A549 (cell line): ENCODE data around the gene CACNA1E. TPM values are rescaled to one million over a fixed set of nuclear protein-coding genes. Genes with fewer than 3 reads are reported as not detected.

ENCODE experiments used
- ATAC-seq, 2 experiments: fragments of 200-7000 bp in 1 of 2; fragments of >200 bp in 1 of 2; cut with Nextera tagmentation in 1 of 2; cut with Tn5 transposase in 1 of 2; 3 replicates each; pipeline versions ENCODE4 v1.8.0 to v1.9.1; 2018 to 2020; ENCODE audit warnings: mild to moderate bottlenecking in 1 of 2, moderate library complexity in 1 of 2
- CTCF ChIA-PET: fragments of 300-600 bp; sonication (Branson Sonifier 250); formaldehyde crosslinking; extraction: SDS; loops from one replicate; lab custom pipeline; 2021; ENCODE audit warnings: antibody characterized with exemption, inconsistent platforms; lab: Yijun Ruan, JAX
- POLR2A ChIA-PET: fragments of 350-600 bp; formaldehyde crosslinking; extraction: SDS; loops from one replicate; lab custom pipeline; 2021; ENCODE audit warnings: antibody characterized with exemption, inconsistent platforms; lab: Yijun Ruan, JAX
- DNase-seq, 2 experiments: peaks; one replicate each; pipeline versions ENCODE4 v3.0.0 to v3.0.0-alpha.2; 2011 to 2016; ENCODE audit warnings: low read depth in 1 of 2, low spot score in 1 of 2
- FAIRE-seq: peaks from 2 replicates; lab custom pipeline; 2011; peaks lifted over from hg19 to GRCh38; lab: Jason Lieb, UNC
- H3K27ac ChIP-seq, 2 experiments: fragments of >200 bp; sonication (Bioruptor Twin); formaldehyde crosslinking; 3 replicates each; pipeline ENCODE4 v1.5.1; 2016 to 2017
- H3K4me1 ChIP-seq: fragments of >200 bp; sonication (Bioruptor Twin); formaldehyde crosslinking; 3 replicates; pipeline ENCODE4 v1.6.1; 2016
- H3K4me2 ChIP-seq: fragments of >200 bp; sonication (Bioruptor Twin); formaldehyde crosslinking; 3 replicates; pipeline ENCODE4 v1.6.1; 2016
- H3K4me3 ChIP-seq: fragments of >200 bp; sonication (Bioruptor Twin); formaldehyde crosslinking; 3 replicates; pipeline ENCODE4 v1.5.1; 2016
- H3K9me3 ChIP-seq: fragments of >200 bp; sonication (Bioruptor Twin); formaldehyde crosslinking; 3 replicates; pipeline ENCODE4 v1.6.1; 2016
- CBX2 ChIP-seq: fragments of 200-600 bp; sonication (generic); IDR thresholded peaks from 2 replicates; pipeline ENCODE4 v1.6.1; 2016; ENCODE audit warnings: low read depth, mild to moderate bottlenecking, borderline replicate concordance
- CHD4 ChIP-seq: fragments of 200-600 bp; sonication (generic); IDR thresholded peaks from 2 replicates; pipeline ENCODE4 v1.6.1; 2016; ENCODE audit warnings: antibody characterized with exemption, mild to moderate bottlenecking, borderline replicate concordance
- EHF ChIP-seq: fragments of 250-450 bp; sonication (Bioruptor Pico); IDR thresholded peaks from 2 replicates; pipeline ENCODE4 v1.5.0; 2020; ENCODE audit warnings: mild to moderate bottlenecking
- EHMT2 ChIP-seq: fragments of 200-600 bp; sonication (generic); IDR thresholded peaks from 2 replicates; pipeline ENCODE4 v1.6.1; 2016; ENCODE audit warnings: antibody characterized with exemption, low read depth, mild to moderate bottlenecking, moderate library complexity
- FOSB ChIP-seq: fragments of 250-450 bp; sonication (Bioruptor Pico); IDR thresholded peaks from 2 replicates; pipeline ENCODE4 v1.5.0; 2020; ENCODE audit warnings: mild to moderate bottlenecking, moderate library complexity
- FOXS1 ChIP-seq: fragments of 250-450 bp; sonication (Bioruptor Pico); IDR thresholded peaks from 2 replicates; pipeline ENCODE4 v1.5.0; 2020; ENCODE audit warnings: mild to moderate bottlenecking, moderate library complexity
- HDAC2 ChIP-seq: fragments of 200-600 bp; sonication (generic); IDR thresholded peaks from 2 replicates; pipeline ENCODE4 v1.6.1; 2016
- HOXB13 ChIP-seq: fragments of 250-450 bp; sonication (Bioruptor Pico); IDR thresholded peaks from 2 replicates; pipeline ENCODE4 v1.5.0; 2020; ENCODE audit warnings: low read depth, mild to moderate bottlenecking, moderate library complexity
- HOXB5 ChIP-seq: fragments of 250-450 bp; sonication (Bioruptor Pico); IDR thresholded peaks from 2 replicates; pipeline ENCODE4 v1.5.0; 2020; ENCODE audit warnings: mild to moderate bottlenecking, moderate library complexity
- JUN ChIP-seq, 2 experiments: fragments of >200 bp; sonication (Bioruptor Twin); formaldehyde crosslinking; IDR thresholded peaks; 2 replicates in 1 of 2; 3 replicates in 1 of 2; pipeline ENCODE4 v1.6.1; 2016 to 2017
- KDM1A ChIP-seq: fragments of 200-600 bp; sonication (generic); IDR thresholded peaks from 2 replicates; pipeline ENCODE4 v1.6.1; 2016; ENCODE audit warnings: low read depth, mild to moderate bottlenecking
- MAZ ChIP-seq: fragments of 150-350 bp; IDR thresholded peaks from 2 replicates; pipeline ENCODE4 v1.6.1; 2014; ENCODE audit warnings: antibody characterized with exemption, low read depth, low read length, borderline replicate concordance
- MYC ChIP-seq: IDR thresholded peaks from 2 replicates; pipeline ENCODE4 v1.6.1; 2012; ENCODE audit warnings: mild to moderate bottlenecking, inconsistent platforms, low read length, improper control_type of control experiment, borderline replicate concordance
- NPAS2 ChIP-seq: fragments of 250-450 bp; sonication (Bioruptor Pico); IDR thresholded peaks from 2 replicates; pipeline ENCODE4 v1.8.0; 2022; ENCODE audit warnings: mild to moderate bottlenecking, moderate library complexity, borderline replicate concordance
- RCOR1 ChIP-seq: fragments of 150-350 bp; IDR thresholded peaks from 2 replicates; pipeline ENCODE4 v1.6.1; 2014; ENCODE audit warnings: antibody characterized with exemption, low read length, low read depth
- RFX5 ChIP-seq: fragments of 450-650 bp; IDR thresholded peaks from 2 replicates; pipeline ENCODE4 v1.7.1; 2014; ENCODE audit warnings: antibody characterized with exemption, mild to moderate bottlenecking, moderate library complexity
- ZC3H11A ChIP-seq: fragments of 450-650 bp; IDR thresholded peaks from 2 replicates; pipeline ENCODE4 v1.6.1; 2014; ENCODE audit warnings: antibody characterized with exemption, mild to moderate bottlenecking
- ZFP36 ChIP-seq: fragments of 450-650 bp; IDR thresholded peaks from 2 replicates; pipeline ENCODE4 v1.6.1; 2014; ENCODE audit warnings: borderline replicate concordance; ENCODE audit not compliant: partially characterized antibody
- ZNF302 ChIP-seq: fragments of 250-450 bp; sonication (Bioruptor Pico); IDR thresholded peaks from 2 replicates; pipeline ENCODE4 v1.9.0; 2021; ENCODE audit warnings: inconsistent platforms, mild to moderate bottlenecking, moderate library complexity
- ZSCAN20 ChIP-seq: fragments of 250-450 bp; sonication (Bioruptor Pico); IDR thresholded peaks from 2 replicates; pipeline ENCODE4 v1.8.0; 2022; ENCODE audit warnings: mild to moderate bottlenecking, moderate library complexity
- WGBS: methylation state at CpG from one replicate; pipeline ENCODE4 v1.1.6; 2017; ENCODE audit errors: missing lambda C conversion rate; 5-methylcytosine and 5-hydroxymethylcytosine counted together
- polyA plus RNA-seq, 4 experiments: library from polyadenylated mRNA; depleted of rRNA in 3 of 4; stranded (reverse); fragments of >200 nt; fragmentation: RNase III in 1 of 4; extraction: RNeasy Plus Mini Kit Qiagen cat#74134 plus additional on column Dnase treatment in 1 of 4; gene quantifications; 2 replicates in 3 of 4; 3 replicates in 1 of 4; pipeline ENCODE4 v1.2.3, GENCODE V29; 2011 to 2017
- TF ChIP-seq, protein P1 (sequence below): IDR thresholded peaks from 2 replicates; pipeline ENCODE4 v1.6.1; 2012
- TF ChIP-seq, protein P2 (sequence below): fragments of 200-600 bp; sonication (generic); IDR thresholded peaks from 2 replicates; pipeline ENCODE4 v1.6.1; 2016; ENCODE audit warnings: antibody characterized with exemption, mild to moderate bottlenecking, moderate library complexity
- TF ChIP-seq, protein P3 (sequence below): fragments of 250-450 bp; sonication (Bioruptor Pico); IDR thresholded peaks from 2 replicates; pipeline ENCODE4 v1.5.0; 2020; ENCODE audit warnings: low read depth, mild to moderate bottlenecking, moderate library complexity

Gene CACNA1E
- polyA plus RNA-seq, 2 of the 4 experiments (the other 2 are of a cell fraction), result 0.01 TPM; not detected in 1

DNA sequence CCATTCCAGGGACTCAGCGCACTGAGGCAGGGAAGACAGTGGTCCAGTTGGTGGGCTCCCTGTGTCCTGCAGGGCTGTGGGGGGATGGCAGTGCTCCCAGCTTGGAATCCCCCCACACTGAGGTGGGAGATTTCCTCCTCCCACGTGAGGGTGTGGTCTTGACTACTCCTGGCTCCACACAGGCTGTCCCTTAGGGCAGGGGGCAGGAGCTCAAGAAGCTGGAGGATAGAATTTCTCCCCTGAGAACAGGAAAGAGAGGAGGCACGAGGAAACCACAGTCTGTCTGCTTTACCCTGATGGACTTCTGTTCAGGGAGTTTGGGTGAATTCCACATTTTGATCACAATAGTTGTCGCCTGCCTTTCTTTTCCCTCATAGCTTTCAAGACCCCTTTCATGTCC lies 62.1 kb downstream of the CACNA1E start:
- ChIA-PET POLR2A (no interaction called here), CTCF (no interaction called here)
- ATAC-seq (no peak), DNase-seq (no peak), FAIRE-seq (no peak)
- TF ChIP-seq, protein P1, sequence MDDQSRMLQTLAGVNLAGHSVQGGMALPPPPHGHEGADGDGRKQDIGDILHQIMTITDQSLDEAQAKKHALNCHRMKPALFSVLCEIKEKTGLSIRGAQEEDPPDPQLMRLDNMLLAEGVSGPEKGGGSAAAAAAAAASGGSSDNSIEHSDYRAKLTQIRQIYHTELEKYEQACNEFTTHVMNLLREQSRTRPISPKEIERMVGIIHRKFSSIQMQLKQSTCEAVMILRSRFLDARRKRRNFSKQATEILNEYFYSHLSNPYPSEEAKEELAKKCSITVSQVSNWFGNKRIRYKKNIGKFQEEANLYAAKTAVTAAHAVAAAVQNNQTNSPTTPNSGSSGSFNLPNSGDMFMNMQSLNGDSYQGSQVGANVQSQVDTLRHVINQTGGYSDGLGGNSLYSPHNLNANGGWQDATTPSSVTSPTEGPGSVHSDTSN, result no peak
- TF ChIP-seq HOXB5, result no peak
- TF ChIP-seq EHMT2, result no peak
- no peak for TF ChIP-seq ZC3H11A
- H3K4me1 ChIP-seq, result no peaks in the 10 kb centered on the region
- no peaks in the 10 kb centered on the region for H3K9me3 ChIP-seq
- H3K4me2 ChIP-seq, result no peak overlapping the region
- H3K27ac ChIP-seq, result no peak overlapping the region
- H3K4me3 ChIP-seq, result no peak overlapping the region
- WGBS, result under 1% methylated on average over 4 of the region's 4 CpGs

DNA sequence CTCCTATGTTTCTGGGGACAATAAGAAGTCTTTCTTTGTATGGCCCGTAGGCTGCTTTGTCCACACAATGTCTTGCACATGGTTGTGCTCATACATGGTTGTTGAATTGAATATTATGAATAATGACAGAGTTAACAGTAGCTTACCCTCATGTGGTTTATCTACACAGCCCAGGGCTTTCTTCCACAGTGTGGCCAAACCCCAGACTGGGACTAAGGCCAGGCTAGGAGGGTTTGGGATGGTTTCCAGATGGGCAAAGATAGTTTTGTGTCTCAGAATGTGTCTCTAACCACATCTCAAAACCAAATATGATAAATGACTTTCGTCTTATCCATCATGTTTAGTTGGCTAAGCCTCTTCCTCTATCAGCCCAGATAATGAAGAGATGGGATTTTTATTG lies 65.2 kb downstream of the CACNA1E start:
- ChIA-PET POLR2A (no interaction called here), CTCF (interaction anchor here (0.6 kb wide), 1 partner anchor 468 kb away, joined by 3 read pairs; no protein-coding TSS in a partner anchor)
- H3K4me3 ChIP-seq, result no peak overlapping the region
- no peak for ATAC-seq
- no peak for DNase-seq
- H3K27ac ChIP-seq, result no peak overlapping the region
- no peaks in the 10 kb centered on the region for H3K9me3 ChIP-seq
- 4% methylated on average over 2 of the region's 2 CpGs for WGBS
- no peaks in the 10 kb centered on the region for H3K4me1 ChIP-seq
- no peak for FAIRE-seq
- no peak overlapping the region for H3K4me2 ChIP-seq
- no peak for TF ChIP-seq HOXB5
- TF ChIP-seq HDAC2, result no peak
- no peak for TF ChIP-seq JUN (IDR thresholded peaks at IDR 0.05)
- TF ChIP-seq EHF (CRISPR knock-in tag), result no peak
- no peak for TF ChIP-seq HOXB13 (CRISPR knock-in tag)

DNA sequence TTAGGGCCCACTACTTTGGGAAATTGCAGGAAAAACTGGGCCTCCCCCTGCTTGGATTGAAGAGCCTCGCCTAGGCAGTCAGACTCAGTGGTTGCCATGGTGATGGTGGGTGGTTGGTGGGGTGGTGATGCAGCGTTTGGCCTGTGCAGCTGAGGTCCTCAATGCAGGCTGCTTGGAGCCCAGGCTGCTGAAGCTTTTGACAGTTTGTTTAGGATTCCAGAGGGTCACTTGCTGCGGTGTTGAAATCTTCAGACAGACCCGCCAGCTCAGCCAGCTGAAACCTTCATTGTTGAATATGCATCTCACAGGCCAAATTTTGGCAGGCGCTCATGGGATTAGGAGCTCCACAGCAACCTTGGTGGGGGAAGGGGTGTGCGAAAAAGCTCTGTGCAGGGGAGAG lies 67.9 kb downstream of the CACNA1E start:
- no peak for TF ChIP-seq ZSCAN20
- CTCF ChIA-PET, result no interaction called here
- no peaks in the 10 kb centered on the region for H3K9me3 ChIP-seq
- H3K4me1 ChIP-seq, result no peaks in the 10 kb centered on the region
- H3K27ac ChIP-seq, result no peak overlapping the region
- 19% methylated on average over 6 of the region's 6 CpGs for WGBS
- ATAC-seq (no peak; a peak in 1 of 6 replicates), FAIRE-seq (no peak), DNase-seq (no peak)
- H3K4me3 ChIP-seq, result no peak overlapping the region
- POLR2A ChIA-PET, result no interaction called here
- no peak overlapping the region for H3K4me2 ChIP-seq

DNA sequence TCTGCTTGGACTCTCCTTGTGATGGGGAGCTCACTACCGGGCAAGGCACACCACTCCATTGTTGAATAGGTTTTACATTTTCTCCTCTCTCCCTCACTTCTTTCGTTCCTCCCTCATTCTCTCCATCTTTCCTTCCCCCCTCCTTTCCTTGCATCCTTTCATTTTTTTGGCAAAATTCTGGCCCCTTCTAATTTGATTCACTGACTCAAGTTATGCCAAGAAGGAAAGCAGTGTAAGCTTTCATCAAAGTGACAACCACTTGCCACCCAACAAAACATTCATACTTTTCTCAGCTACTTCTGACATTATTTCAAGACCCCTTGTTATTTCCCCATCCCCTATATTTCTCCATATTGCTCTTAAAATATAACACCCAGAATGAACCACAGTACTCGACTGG lies 68.4 kb downstream of the CACNA1E start:
- FAIRE-seq, result no peak
- ChIA-PET CTCF (interaction anchor here (0.6 kb wide), 2 partner anchors 14 to 73 kb away, joined by 3 read pairs; no protein-coding TSS in a partner anchor), POLR2A (no interaction called here)

More for the DNA sequence above, 68.4 kb downstream of the CACNA1E start:
- Histone ChIP-seq H3K27ac (no peak overlapping the region), H3K9me3 (no peaks in the 10 kb centered on the region), H3K4me1 (no peaks in the 10 kb centered on the region), H3K4me3 (no peak overlapping the region), H3K4me2 (no peak overlapping the region)
- no peak for TF ChIP-seq HOXB5
- no peak for TF ChIP-seq MAZ
- no peak for TF ChIP-seq ZC3H11A
- no peak for TF ChIP-seq FOSB (CRISPR knock-in tag)
- TF ChIP-seq CHD4, result no peak
- no peak for TF ChIP-seq CBX2
- no peak for TF ChIP-seq ZSCAN20
- TF ChIP-seq ZFP36, result no peak
- no peak for TF ChIP-seq HOXB13 (CRISPR knock-in tag)
- no peak for TF ChIP-seq RCOR1
- TF ChIP-seq ZNF302 (CRISPR knock-in tag), result no peak
- TF ChIP-seq, protein P2, sequence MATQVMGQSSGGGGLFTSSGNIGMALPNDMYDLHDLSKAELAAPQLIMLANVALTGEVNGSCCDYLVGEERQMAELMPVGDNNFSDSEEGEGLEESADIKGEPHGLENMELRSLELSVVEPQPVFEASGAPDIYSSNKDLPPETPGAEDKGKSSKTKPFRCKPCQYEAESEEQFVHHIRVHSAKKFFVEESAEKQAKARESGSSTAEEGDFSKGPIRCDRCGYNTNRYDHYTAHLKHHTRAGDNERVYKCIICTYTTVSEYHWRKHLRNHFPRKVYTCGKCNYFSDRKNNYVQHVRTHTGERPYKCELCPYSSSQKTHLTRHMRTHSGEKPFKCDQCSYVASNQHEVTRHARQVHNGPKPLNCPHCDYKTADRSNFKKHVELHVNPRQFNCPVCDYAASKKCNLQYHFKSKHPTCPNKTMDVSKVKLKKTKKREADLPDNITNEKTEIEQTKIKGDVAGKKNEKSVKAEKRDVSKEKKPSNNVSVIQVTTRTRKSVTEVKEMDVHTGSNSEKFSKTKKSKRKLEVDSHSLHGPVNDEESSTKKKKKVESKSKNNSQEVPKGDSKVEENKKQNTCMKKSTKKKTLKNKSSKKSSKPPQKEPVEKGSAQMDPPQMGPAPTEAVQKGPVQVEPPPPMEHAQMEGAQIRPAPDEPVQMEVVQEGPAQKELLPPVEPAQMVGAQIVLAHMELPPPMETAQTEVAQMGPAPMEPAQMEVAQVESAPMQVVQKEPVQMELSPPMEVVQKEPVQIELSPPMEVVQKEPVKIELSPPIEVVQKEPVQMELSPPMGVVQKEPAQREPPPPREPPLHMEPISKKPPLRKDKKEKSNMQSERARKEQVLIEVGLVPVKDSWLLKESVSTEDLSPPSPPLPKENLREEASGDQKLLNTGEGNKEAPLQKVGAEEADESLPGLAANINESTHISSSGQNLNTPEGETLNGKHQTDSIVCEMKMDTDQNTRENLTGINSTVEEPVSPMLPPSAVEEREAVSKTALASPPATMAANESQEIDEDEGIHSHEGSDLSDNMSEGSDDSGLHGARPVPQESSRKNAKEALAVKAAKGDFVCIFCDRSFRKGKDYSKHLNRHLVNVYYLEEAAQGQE, result no peak
- TF ChIP-seq, protein P3, sequence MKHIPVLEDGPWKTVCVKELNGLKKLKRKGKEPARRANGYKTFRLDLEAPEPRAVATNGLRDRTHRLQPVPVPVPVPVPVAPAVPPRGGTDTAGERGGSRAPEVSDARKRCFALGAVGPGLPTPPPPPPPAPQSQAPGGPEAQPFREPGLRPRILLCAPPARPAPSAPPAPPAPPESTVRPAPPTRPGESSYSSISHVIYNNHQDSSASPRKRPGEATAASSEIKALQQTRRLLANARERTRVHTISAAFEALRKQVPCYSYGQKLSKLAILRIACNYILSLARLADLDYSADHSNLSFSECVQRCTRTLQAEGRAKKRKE, result no peak
- no peak for TF ChIP-seq FOXS1 (CRISPR knock-in tag)
- no peak for TF ChIP-seq JUN (IDR thresholded peaks at IDR 0.05)
- no peak for TF ChIP-seq KDM1A
- TF ChIP-seq MYC, result no peak
- TF ChIP-seq NPAS2, result no peak
- TF ChIP-seq RFX5, result no peak
- DNase-seq (no peak), ATAC-seq (no peak)
- under 1% methylated on average over 3 of the region's 3 CpGs for WGBS
